HG03460 (cell line): ENCODE results near the gene ETV1.

ENCODE experiments used
- ATAC-seq: cut with Tn5 transposase; IDR thresholded peaks from one replicate; pipeline ENCODE4 v1.9.1; 2021; ENCODE audit not compliant: unreplicated experiment

The ETV1 gene

GRCh38 chr7:13882051-13882450, 107.4 kb downstream of the ETV1 start:
- ATAC-seq, result no peak

- ATAC-seq, result no peak
Observed at GRCh38 chr7:13880789-13881188, 108.7 kb downstream of the ETV1 start.

- ATAC-seq, result no peak
Observed at GRCh38 chr7:13879994-13880686, 109.3 kb downstream of the ETV1 start.

- ATAC-seq, result no peak
Observed at GRCh38 chr7:13879143-13879542, 110.3 kb downstream of the ETV1 start.

- ATAC-seq, result no peak
Observed at GRCh38 chr7:13878154-13878553, 111.3 kb downstream of the ETV1 start.

GRCh38 chr7:13875496-13876074, 113.9 kb downstream of the ETV1 start:
- no peak for ATAC-seq

GRCh38 chr7:13874783-13875182, 114.7 kb downstream of the ETV1 start:
- no peak for ATAC-seq

GRCh38 chr7:13872709-13873108, 116.8 kb downstream of the ETV1 start:
- no peak for ATAC-seq

GRCh38 chr7:13871008-13871407, 118.5 kb downstream of the ETV1 start:
- ATAC-seq, result no peak

- no peak for ATAC-seq
Observed at GRCh38 chr7:13860734-13861133, 128.7 kb downstream of the ETV1 start.

GRCh38 chr7:13856012-13856411, 133.5 kb downstream of the ETV1 start:
- ATAC-seq, result no peak

GRCh38 chr7:13852281-13852968, 137.0 kb downstream of the ETV1 start:
- ATAC-seq, result no peak

- ATAC-seq, result no peak
Observed at GRCh38 chr7:13851736-13852135, 137.7 kb downstream of the ETV1 start.

- ATAC-seq, result peak; percentile 100
Observed at GRCh38 chr7:13850185-13850752, 139.2 kb downstream of the ETV1 start.

GRCh38 chr7:13849163-13849892, 140.1 kb downstream of the ETV1 start:
- no peak for ATAC-seq

- ATAC-seq, result no peak
Observed at GRCh38 chr7:13848681-13849131, 140.8 kb downstream of the ETV1 start.

- no peak for ATAC-seq
Observed at GRCh38 chr7:13846386-13846785, 143.1 kb downstream of the ETV1 start.

- no peak for ATAC-seq
Observed at GRCh38 chr7:13845601-13846000, 143.9 kb downstream of the ETV1 start.

GRCh38 chr7:13844954-13845353, 144.5 kb downstream of the ETV1 start:
- ATAC-seq, result no peak

GRCh38 chr7:13841284-13841683, 148.2 kb downstream of the ETV1 start:
- no peak for ATAC-seq
